WTC11 (cell line): ENCODE results near the gene CD247.

ENCODE experiments used
- ATF2 ChIP-seq: sonication (generic); formaldehyde crosslinking; IDR thresholded peaks from 2 replicates; pipeline ENCODE4 v1.8.1; 2022; ENCODE audit warnings: low read depth, missing genetic modification reagents, borderline replicate concordance
- CTCF ChIP-seq: fragments of 200-600 bp; IDR thresholded peaks from 2 replicates; pipeline ENCODE4 v1.8.0; 2022; ENCODE audit warnings: antibody characterized with exemption
- HMGXB4 ChIP-seq: sonication (generic); formaldehyde crosslinking; IDR thresholded peaks from 2 replicates; pipeline ENCODE4 v1.8.1; 2023; ENCODE audit warnings: mild to moderate bottlenecking, moderate library complexity, missing genetic modification reagents
- IRF1 ChIP-seq: sonication (generic); formaldehyde crosslinking; IDR thresholded peaks from 2 replicates; pipeline ENCODE4 v1.8.0; 2023; ENCODE audit warnings: missing genetic modification reagents
- OVOL2 ChIP-seq: fragments of 250-450 bp; sonication (Bioruptor Pico); IDR thresholded peaks from 2 replicates; pipeline ENCODE4 v1.9.0; 2021; ENCODE audit warnings: mild to moderate bottlenecking, borderline replicate concordance
- SMAD4 ChIP-seq: sonication (generic); formaldehyde crosslinking; IDR thresholded peaks from 2 replicates; pipeline ENCODE4 v1.8.0; 2022; ENCODE audit warnings: mild to moderate bottlenecking, missing genetic modification reagents

GRCh38 chr1:167427848-167428247 lies 90.5 kb downstream of the CD247 start:
- no peak for TF ChIP-seq CTCF
- TF ChIP-seq HMGXB4 (CRISPR knock-in tag), result no peak
- no peak for TF ChIP-seq ATF2
- TF ChIP-seq SMAD4, result no peak
- TF ChIP-seq OVOL2, result no peak
- TF ChIP-seq IRF1 (CRISPR knock-in tag), result no peak
